MM.1S (cell line): ENCODE measurements around the gene MAP2K3.
"Not testable (repeated sequence)": the region's sequence is repeated elsewhere in the genome, so short reads cannot be mapped to it uniquely, and the experiment has no call there.

Experiments
- CTCF ChIP-seq: fragments of 300-600 bp; sonication (generic); IDR thresholded peaks from 2 replicates; pipeline ENCODE4 v1.5.1; 2016; ENCODE audit warnings: antibody characterized with exemption, low read length, mixed read lengths
- EZH2phosphoT487 ChIP-seq: fragments of 300-600 bp; sonication (generic); IDR thresholded peaks from 2 replicates; pipeline ENCODE4 v1.6.1; 2018; ENCODE audit warnings: antibody characterized with exemption, low read length

- not testable (repeated sequence) for TF ChIP-seq EZH2phosphoT487, CTCF
Observed at GRCh38 chr17:21348081-21348925, 63.8 kb downstream of the MAP2K3 start.
